ENCODE data around the gene FN3KRP. TPM values are rescaled to one million over a fixed set of nuclear protein-coding genes. Genes with fewer than 3 reads are reported as not detected.

Gene FN3KRP
- total RNA-seq (10 to 100 TPM; 29.2 to 49.4 (median 44.3) TPM), total RNA-seq (8.7 to 47.9 (median 31.1) reads per million in 29 experiments)
- total RNA-seq (2013) = 22.9 TPM

GRCh38 chr17:82716203-82717010, at the start of gene FN3KRP:
FN3KRP (plus strand) TSS chr17:82716706; CDS start chr17:82716756, 50 bp downstream.
- POLR2A ChIA-PET = interaction anchor here (0.5 to 0.6 kb wide), 2 partner anchors 18 to 162 kb away, joined by 3 to 4 read pairs; partner anchors contain the start of gene RAB40B (in 1 of the 2)
- Mint-ChIP-seq H3K27ac (peak within 1 kb of the TSS; percentile 65 to 91), H3K27me3 (no peaks in the 10 kb centered on the region), H3K9me3 (no peaks in the 10 kb centered on the region), H3K36me3 (no peaks in the 10 kb centered on the region), H3K4me3 (peak within 1 kb of the TSS; percentile 89 to 93 (median 93)), H3K4me1 (peaks cover 19 to 25% (median 22%) of the 10 kb centered on the region in 3 donors)
- ATAC-seq (replicated peaks in 1 of 4) = peak; percentile 91 to 94 (median 94)
- peak; percentile 69 to 97 (median 89) for DNase-seq
- Histone ChIP-seq H3K9me3 (no peaks in the 10 kb centered on the region), H3K27me3 (replicated peaks in 1 of 2; ENCODE audit: control insufficient read depth in 2 of 2, extremely low read depth in 1 of 2, insufficient read depth in 2 of 2, low read length in 1 of 2) (no peaks in the 10 kb centered on the region), H3K4me1 (ENCODE audit: control insufficient read depth in 1 of 2, extremely low read depth in 1 of 2, insufficient read depth in 2 of 2, low read length in 2 of 2) (peaks cover 6 to 24% of the 10 kb centered on the region in 2 experiments), H3K4me3 (ENCODE audit: control insufficient read depth in 1 of 2, extremely low read depth in 1 of 2, low read length in 1 of 2) (peak within 1 kb of the TSS; percentile 63 to 90), H3K27ac (ENCODE audit: low read length) (peak within 1 kb of the TSS; percentile 16), H3K36me3 (ENCODE audit: control insufficient read depth in 2 of 2, extremely low read depth in 1 of 2, insufficient read depth in 1 of 2, low read length in 1 of 2) (peaks cover 0 to 21% of the 10 kb centered on the region in 2 donors)
- under 1% methylated on average over 55 of the region's 75 CpGs for WGBS (ENCODE audit: insufficient coverage)
- CTCF ChIA-PET = interaction anchor here in 1 of 2 donors (0.6 to 0.7 kb wide), 2 partner anchors 62 to 1472 kb away, joined by 3 read pairs; no protein-coding TSS in a partner anchor

- H3K27ac Mint-ChIP-seq = no peak overlapping the region
- DNase-seq (no peak), ATAC-seq (replicated peaks in 1 of 4) (no peak)
- H3K4me3 Mint-ChIP-seq = no peak overlapping the region
- Histone ChIP-seq H3K4me3 (ENCODE audit: control insufficient read depth in 1 of 2, extremely low read depth in 1 of 2, low read length in 1 of 2) (no peak overlapping the region), H3K4me1 (ENCODE audit: control insufficient read depth in 1 of 2, extremely low read depth in 1 of 2, insufficient read depth in 2 of 2, low read length in 2 of 2) (peaks cover 0 to 5% of the 10 kb centered on the region in 2 experiments), H3K27ac (ENCODE audit: low read length) (no peak overlapping the region), H3K36me3 (ENCODE audit: control insufficient read depth in 2 of 2, extremely low read depth in 1 of 2, insufficient read depth in 1 of 2, low read length in 1 of 2) (no peaks in the 10 kb centered on the region), H3K27me3 (replicated peaks in 1 of 2; ENCODE audit: control insufficient read depth in 2 of 2, extremely low read depth in 1 of 2, insufficient read depth in 2 of 2, low read length in 1 of 2) (no peaks in the 10 kb centered on the region), H3K9me3 (no peaks in the 10 kb centered on the region)
- ChIA-PET CTCF (no interaction called here), POLR2A (no interaction called here)
- H3K4me1 Mint-ChIP-seq = peaks cover 5 to 13% (median 10%) of the 10 kb centered on the region in 3 donors
- H3K27me3 Mint-ChIP-seq = no peaks in the 10 kb centered on the region
- WGBS (ENCODE audit: insufficient coverage) = 92% methylated on average over 28 of the region's 28 CpGs
- peaks cover 3% of the 10 kb centered on the region for H3K36me3 Mint-ChIP-seq
- H3K9me3 Mint-ChIP-seq = no peaks in the 10 kb centered on the region
These were observed 49.4 kb upstream of the FN3KRP start for GRCh38 chr17:82666931-82667667.

GRCh38 chr17:82667668-82668000, 48.9 kb upstream of the FN3KRP start:
- ATAC-seq (replicated peaks in 1 of 4) (no peak), DNase-seq (no peak)
- peaks cover 0 to 5% of the 10 kb centered on the region in 2 experiments for H3K4me1 ChIP-seq (ENCODE audit: control insufficient read depth in 1 of 2, extremely low read depth in 1 of 2, insufficient read depth in 2 of 2, low read length in 2 of 2)
- H3K27me3 ChIP-seq (replicated peaks in 1 of 2; ENCODE audit: control insufficient read depth in 2 of 2, extremely low read depth in 1 of 2, insufficient read depth in 2 of 2, low read length in 1 of 2) = no peaks in the 10 kb centered on the region
- ChIA-PET POLR2A (no interaction called here), CTCF (interaction anchor here in 1 of 2 donors (0.5 to 1.4 kb wide), 2 partner anchors 105 to 114 kb away, joined by 3 read pairs; no protein-coding TSS in a partner anchor)
- H3K36me3 ChIP-seq (ENCODE audit: control insufficient read depth in 2 of 2, extremely low read depth in 1 of 2, insufficient read depth in 1 of 2, low read length in 1 of 2) = no peaks in the 10 kb centered on the region
- Mint-ChIP-seq H3K36me3 (peaks cover 3% of the 10 kb centered on the region), H3K27ac (no peak overlapping the region), H3K9me3 (no peaks in the 10 kb centered on the region), H3K4me1 (peaks cover 5 to 13% (median 10%) of the 10 kb centered on the region in 3 donors), H3K4me3 (no peak overlapping the region), H3K27me3 (no peaks in the 10 kb centered on the region)
- WGBS (ENCODE audit: insufficient coverage) = 92% methylated on average over 15 of the region's 15 CpGs
- no peak overlapping the region for H3K27ac ChIP-seq (ENCODE audit: low read length)
- H3K4me3 ChIP-seq (ENCODE audit: control insufficient read depth in 1 of 2, extremely low read depth in 1 of 2, low read length in 1 of 2) = no peak overlapping the region
- H3K9me3 ChIP-seq = no peaks in the 10 kb centered on the region

GRCh38 chr17:82668024-82668630, 48.4 kb upstream of the FN3KRP start:
- POLR2A ChIA-PET = no interaction called here
- Histone ChIP-seq H3K27me3 (replicated peaks in 1 of 2; ENCODE audit: control insufficient read depth in 2 of 2, extremely low read depth in 1 of 2, insufficient read depth in 2 of 2, low read length in 1 of 2) (no peaks in the 10 kb centered on the region), H3K27ac (ENCODE audit: low read length) (no peak overlapping the region), H3K4me1 (ENCODE audit: control insufficient read depth in 1 of 2, extremely low read depth in 1 of 2, insufficient read depth in 2 of 2, low read length in 2 of 2) (peaks cover 0 to 5% of the 10 kb centered on the region in 2 experiments), H3K36me3 (ENCODE audit: control insufficient read depth in 2 of 2, extremely low read depth in 1 of 2, insufficient read depth in 1 of 2, low read length in 1 of 2) (no peaks in the 10 kb centered on the region), H3K9me3 (no peaks in the 10 kb centered on the region), H3K4me3 (ENCODE audit: control insufficient read depth in 1 of 2, extremely low read depth in 1 of 2, low read length in 1 of 2) (no peak overlapping the region)
- DNase-seq (no peak), ATAC-seq (replicated peaks in 1 of 4) (peak in 2 of 4 experiments; percentile 12 to 22)
- no peaks in the 10 kb centered on the region for H3K27me3 Mint-ChIP-seq
- H3K27ac Mint-ChIP-seq = no peak overlapping the region
- H3K9me3 Mint-ChIP-seq = no peaks in the 10 kb centered on the region
- CTCF ChIA-PET = interaction anchor here in 1 of 2 donors (0.5 to 1.4 kb wide), 2 partner anchors 104 to 114 kb away, joined by 3 read pairs; no protein-coding TSS in a partner anchor
- WGBS (ENCODE audit: insufficient coverage) = 77% methylated on average over 9 of the region's 16 CpGs
- peaks cover 5 to 13% (median 10%) of the 10 kb centered on the region in 3 donors for H3K4me1 Mint-ChIP-seq
- peaks cover 3% of the 10 kb centered on the region for H3K36me3 Mint-ChIP-seq
- H3K4me3 Mint-ChIP-seq = no peak overlapping the region

GRCh38 chr17:82668631-82669099, 47.8 kb upstream of the FN3KRP start:
- Mint-ChIP-seq H3K4me1 (peaks cover 5 to 13% (median 12%) of the 10 kb centered on the region in 3 donors), H3K36me3 (peaks cover 3% of the 10 kb centered on the region), H3K4me3 (no peak overlapping the region), H3K27ac (no peak overlapping the region), H3K27me3 (no peaks in the 10 kb centered on the region), H3K9me3 (no peaks in the 10 kb centered on the region)
- H3K27me3 ChIP-seq (replicated peaks in 1 of 2; ENCODE audit: control insufficient read depth in 2 of 2, extremely low read depth in 1 of 2, insufficient read depth in 2 of 2, low read length in 1 of 2) = no peaks in the 10 kb centered on the region
- 38% methylated on average over 17 of the region's 20 CpGs for WGBS (ENCODE audit: insufficient coverage)
- no peaks in the 10 kb centered on the region for H3K36me3 ChIP-seq (ENCODE audit: control insufficient read depth in 2 of 2, extremely low read depth in 1 of 2, insufficient read depth in 1 of 2, low read length in 1 of 2)
- peak in 25 of 35 experiments; percentile 6 to 51 (median 30) for DNase-seq
- H3K9me3 ChIP-seq = no peaks in the 10 kb centered on the region
- ChIA-PET POLR2A (no interaction called here), CTCF (interaction anchor here in 1 of 2 donors (1.4 kb wide), 1 partner anchor 113 kb away, joined by 3 read pairs; no protein-coding TSS in a partner anchor)
- no peak overlapping the region for H3K4me3 ChIP-seq (ENCODE audit: control insufficient read depth in 1 of 2, extremely low read depth in 1 of 2, low read length in 1 of 2)
- H3K4me1 ChIP-seq (ENCODE audit: control insufficient read depth in 1 of 2, extremely low read depth in 1 of 2, insufficient read depth in 2 of 2, low read length in 2 of 2) = peaks cover 0 to 5% of the 10 kb centered on the region in 2 experiments
- peak; percentile 77 to 92 (median 80) for ATAC-seq (replicated peaks in 1 of 4)
- no peak overlapping the region for H3K27ac ChIP-seq (ENCODE audit: low read length)
